ENCODE measurements around the gene HDAC10.
A peak's percentile ranks its signal among the peaks of the same experiment; 100 is the strongest.

GRCh38 chr22:50276143-50276542 lies 25.1 kb upstream of the HDAC10 start:
- TF ChIP-seq CTCF (IDR thresholded peaks at IDR 0.05) (peak in 6 of 7 experiments; percentile 12 to 34 (median 19)), POLR2A (IDR thresholded peaks at IDR 0.05) (no peak)

Data from body of pancreas (tissue), 4 donors.